NCI-H2081 treated with DMSO at 0.1 percent for 48 hours (cell line): ENCODE measurements around the gene AHSA1.
"Not testable (repeated sequence)": the region's sequence is repeated elsewhere in the genome, so short reads cannot be mapped to it uniquely, and the experiment has no call there.

ENCODE experiments used
- DNase-seq: peaks from one replicate; lab custom pipeline; 2025; lab: John Stamatoyannopoulos, UW

The AHSA1 gene

GRCh38 chr14:77457522-77458248 lies at the start of gene AHSA1, which contains the start of gene VIPAS39:
Gene AHSA1, plus strand, starts transcription at chr14:77458093. Its CDS starts 97 bp downstream, at chr14:77458190.
Gene VIPAS39, minus strand, starts transcription at chr14:77457601. Its CDS starts 3,499 bp downstream, at chr14:77454102.
- DNase-seq, result peak; percentile 93

GRCh38 chr14:77409131-77409533 lies 48.8 kb upstream of the AHSA1 start:
- DNase-seq, result no peak

- DNase-seq, result not testable (repeated sequence)
These were observed 42.4 kb upstream of the AHSA1 start for GRCh38 chr14:77415403-77416030.

GRCh38 chr14:77416098-77416497 lies 41.8 kb upstream of the AHSA1 start:
- not testable (repeated sequence) for DNase-seq

GRCh38 chr14:77416836-77417235 lies 41.1 kb upstream of the AHSA1 start:
- no peak for DNase-seq

GRCh38 chr14:77421201-77421600 lies 36.7 kb upstream of the AHSA1 start:
- DNase-seq, result no peak

- no peak for DNase-seq
These were observed 34.5 kb upstream of the AHSA1 start, which contains the start of gene NOXRED1 for GRCh38 chr14:77423423-77423822. Gene NOXRED1, minus strand, starts transcription at chr14:77423523. Its CDS starts 634 bp downstream, at chr14:77422889.

GRCh38 chr14:77424862-77425261 lies 33.0 kb upstream of the AHSA1 start:
- DNase-seq, result no peak

- no peak for DNase-seq
These were observed 31.5 kb upstream of the AHSA1 start for GRCh38 chr14:77426396-77426795.

- DNase-seq, result no peak
These were observed 21.9 kb upstream of the AHSA1 start for GRCh38 chr14:77436042-77436441.

- no peak for DNase-seq
These were observed 19.3 kb upstream of the AHSA1 start for GRCh38 chr14:77438596-77438995.

GRCh38 chr14:77439861-77440260 lies 18.0 kb upstream of the AHSA1 start:
- no peak for DNase-seq

- DNase-seq, result no peak
These were observed 15.7 kb upstream of the AHSA1 start for GRCh38 chr14:77442196-77442595.

- no peak for DNase-seq
These were observed 1.8 kb upstream of the AHSA1 start for GRCh38 chr14:77455966-77456640.

GRCh38 chr14:77457115-77457521 lies 775 bp upstream of the AHSA1 start:
- DNase-seq, result no peak

- DNase-seq, result no peak
These were observed 507 bp downstream of the AHSA1 start for GRCh38 chr14:77458249-77458950.

- peak; percentile 29 for DNase-seq
These were observed 1.3 kb downstream of the AHSA1 start for GRCh38 chr14:77459072-77459723.

GRCh38 chr14:77467801-77468200 lies 9.9 kb downstream of the AHSA1 start:
- no peak for DNase-seq

- DNase-seq, result no peak
These were observed 11.2 kb downstream of the AHSA1 start for GRCh38 chr14:77469067-77469505.

GRCh38 chr14:77469539-77469938 lies 11.6 kb downstream of the AHSA1 start:
- no peak for DNase-seq

- DNase-seq, result no peak
These were observed 12.5 kb downstream of the AHSA1 start for GRCh38 chr14:77470224-77470870.
